C4-2B (cell line): ENCODE measurements around the gene ACTL6A.

Source experiments
- ZFX ChIP-seq: fragments of 450-650 bp; IDR thresholded peaks from 2 replicates; pipeline ENCODE4 v1.6.1; 2017
- TF ChIP-seq, protein P1 (sequence below): fragments of 450-650 bp; conservative IDR thresholded peaks from 2 replicates; pipeline ENCODE4 v1.5.1; 2017; ENCODE audit warnings: mild to moderate bottlenecking

DNA sequence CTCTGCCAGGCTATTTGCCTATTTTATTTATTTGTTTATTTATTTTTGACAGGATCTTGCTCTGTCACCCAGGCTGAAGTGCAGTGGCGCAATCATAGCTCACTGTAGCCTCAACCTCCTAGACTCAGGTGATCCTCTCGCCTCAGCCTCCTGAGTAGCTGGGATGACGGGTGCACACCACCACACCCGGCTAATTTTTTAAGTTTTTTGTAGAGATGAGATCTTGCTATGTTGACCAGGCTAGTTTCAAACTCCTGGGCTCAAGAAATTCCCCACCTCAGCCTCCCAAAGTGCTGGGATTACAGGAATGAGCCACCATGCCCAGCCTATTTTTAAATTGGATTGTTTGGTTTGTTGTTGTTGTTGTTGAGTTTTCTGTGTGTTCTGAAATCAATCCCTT lies 47.3 kb downstream of the ACTL6A start:
- TF ChIP-seq, protein P1, sequence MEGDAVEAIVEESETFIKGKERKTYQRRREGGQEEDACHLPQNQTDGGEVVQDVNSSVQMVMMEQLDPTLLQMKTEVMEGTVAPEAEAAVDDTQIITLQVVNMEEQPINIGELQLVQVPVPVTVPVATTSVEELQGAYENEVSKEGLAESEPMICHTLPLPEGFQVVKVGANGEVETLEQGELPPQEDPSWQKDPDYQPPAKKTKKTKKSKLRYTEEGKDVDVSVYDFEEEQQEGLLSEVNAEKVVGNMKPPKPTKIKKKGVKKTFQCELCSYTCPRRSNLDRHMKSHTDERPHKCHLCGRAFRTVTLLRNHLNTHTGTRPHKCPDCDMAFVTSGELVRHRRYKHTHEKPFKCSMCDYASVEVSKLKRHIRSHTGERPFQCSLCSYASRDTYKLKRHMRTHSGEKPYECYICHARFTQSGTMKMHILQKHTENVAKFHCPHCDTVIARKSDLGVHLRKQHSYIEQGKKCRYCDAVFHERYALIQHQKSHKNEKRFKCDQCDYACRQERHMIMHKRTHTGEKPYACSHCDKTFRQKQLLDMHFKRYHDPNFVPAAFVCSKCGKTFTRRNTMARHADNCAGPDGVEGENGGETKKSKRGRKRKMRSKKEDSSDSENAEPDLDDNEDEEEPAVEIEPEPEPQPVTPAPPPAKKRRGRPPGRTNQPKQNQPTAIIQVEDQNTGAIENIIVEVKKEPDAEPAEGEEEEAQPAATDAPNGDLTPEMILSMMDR = no peak
- no peak for TF ChIP-seq ZFX
